Activated CD4-positive, alpha-beta T cell treated with anti-CD3 and anti-CD28 coated beads, Interleukin-2, Interleukin-6, amounts not matched to agents 100 ng/mL and 50 ng/mL, durations not matched to agents 16 hours and 8 hours (primary cell): ENCODE measurements around the gene DGKE.

ENCODE experiments used
- DNase-seq: peaks from one replicate; pipeline ENCODE4 v3.0.0-alpha.2; 2020

DGKE gene

GRCh38 chr17:56817066-56817465 lies 16.9 kb upstream of the DGKE start:
- no peak for DNase-seq

- DNase-seq: no peak
Measured at GRCh38 chr17:56819030-56819429, 14.9 kb upstream of the DGKE start.

- peak; percentile 88 for DNase-seq
Measured at GRCh38 chr17:56819431-56820145, 14.4 kb upstream of the DGKE start.

GRCh38 chr17:56820207-56820606 lies 13.7 kb upstream of the DGKE start:
- DNase-seq: no peak

- DNase-seq: no peak
Measured at GRCh38 chr17:56821847-56822534, 12.0 kb upstream of the DGKE start.

- DNase-seq: no peak
Measured at GRCh38 chr17:56822725-56823124, 11.2 kb upstream of the DGKE start.

GRCh38 chr17:56823848-56824247 lies 10.1 kb upstream of the DGKE start:
- no peak for DNase-seq

- no peak for DNase-seq
Measured at GRCh38 chr17:56824503-56824902, 9.4 kb upstream of the DGKE start.

GRCh38 chr17:56826611-56827414 lies 7.1 kb upstream of the DGKE start:
- no peak for DNase-seq

GRCh38 chr17:56830726-56831368 lies 3.1 kb upstream of the DGKE start:
- no peak for DNase-seq

- no peak for DNase-seq
Measured at GRCh38 chr17:56831369-56832095, 2.4 kb upstream of the DGKE start.

GRCh38 chr17:56832446-56832845 lies 1.5 kb upstream of the DGKE start:
- DNase-seq: no peak

GRCh38 chr17:56833057-56833808 lies 718 bp upstream of the DGKE start:
- DNase-seq: peak; percentile 79

GRCh38 chr17:56834380-56835263 lies 671 bp downstream of the DGKE start:
- peak; percentile 76 for DNase-seq

- no peak for DNase-seq
Measured at GRCh38 chr17:56835264-56835585, 1.3 kb downstream of the DGKE start.

GRCh38 chr17:56838687-56839086 lies 4.7 kb downstream of the DGKE start:
- DNase-seq: no peak

- no peak for DNase-seq
Measured at GRCh38 chr17:56842577-56842976, 8.6 kb downstream of the DGKE start.

- DNase-seq: no peak
Measured at GRCh38 chr17:56845934-56846333, 12.0 kb downstream of the DGKE start.

GRCh38 chr17:56847106-56847505 lies 13.2 kb downstream of the DGKE start:
- DNase-seq: no peak

GRCh38 chr17:56849131-56849530 lies 15.2 kb downstream of the DGKE start:
- DNase-seq: no peak

GRCh38 chr17:56850591-56850990 lies 16.6 kb downstream of the DGKE start:
- no peak for DNase-seq
